ENCODE data around the gene NLRC3.

NLRC3 gene

DNA sequence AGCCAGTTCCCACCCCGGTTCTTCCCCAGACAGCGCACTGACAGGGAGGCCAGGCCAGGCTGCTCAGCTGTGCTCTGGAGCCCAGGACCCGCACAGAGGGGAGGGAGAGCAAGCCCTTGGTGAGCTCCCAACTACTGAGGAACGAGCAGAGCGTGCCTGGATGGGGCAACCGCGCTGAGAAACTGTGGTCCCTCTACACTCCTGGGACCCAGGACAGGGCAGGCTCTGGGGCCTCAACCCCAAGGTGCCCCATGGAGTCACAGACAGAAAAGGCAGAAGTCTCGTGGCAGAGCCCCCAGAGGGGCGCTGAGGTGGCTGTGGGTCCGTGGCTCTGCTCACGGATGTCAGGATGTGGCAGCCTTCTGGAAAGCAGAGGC is 17.9 kb upstream of the NLRC3 start:
- ATAC-seq = no peak
- TF ChIP-seq PATZ1 (CRISPR knock-in tag; IDR thresholded peaks at IDR 0.05; ENCODE audit: borderline replicate concordance) = no peak
- TF ChIP-seq CSDC2 (CRISPR knock-in tag; IDR thresholded peaks at IDR 0.05) = no peak
- no peak for TF ChIP-seq BACH2 (CRISPR knock-in tag; IDR thresholded peaks at IDR 0.05; ENCODE audit: borderline replicate concordance)
- TF ChIP-seq, protein P1, sequence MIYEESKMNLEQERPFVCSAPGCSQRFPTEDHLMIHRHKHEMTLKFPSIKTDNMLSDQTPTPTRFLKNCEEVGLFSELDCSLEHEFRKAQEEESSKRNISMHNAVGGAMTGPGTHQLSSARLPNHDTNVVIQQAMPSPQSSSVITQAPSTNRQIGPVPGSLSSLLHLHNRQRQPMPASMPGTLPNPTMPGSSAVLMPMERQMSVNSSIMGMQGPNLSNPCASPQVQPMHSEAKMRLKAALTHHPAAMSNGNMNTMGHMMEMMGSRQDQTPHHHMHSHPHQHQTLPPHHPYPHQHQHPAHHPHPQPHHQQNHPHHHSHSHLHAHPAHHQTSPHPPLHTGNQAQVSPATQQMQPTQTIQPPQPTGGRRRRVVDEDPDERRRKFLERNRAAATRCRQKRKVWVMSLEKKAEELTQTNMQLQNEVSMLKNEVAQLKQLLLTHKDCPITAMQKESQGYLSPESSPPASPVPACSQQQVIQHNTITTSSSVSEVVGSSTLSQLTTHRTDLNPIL (CRISPR knock-in tag; IDR thresholded peaks at IDR 0.05; ENCODE audit: low read depth) = no peak
- TF ChIP-seq ESRRG (CRISPR knock-in tag; IDR thresholded peaks at IDR 0.05) = no peak
- no peak for TF ChIP-seq RARB (CRISPR knock-in tag; IDR thresholded peaks at IDR 0.05)

DNA sequence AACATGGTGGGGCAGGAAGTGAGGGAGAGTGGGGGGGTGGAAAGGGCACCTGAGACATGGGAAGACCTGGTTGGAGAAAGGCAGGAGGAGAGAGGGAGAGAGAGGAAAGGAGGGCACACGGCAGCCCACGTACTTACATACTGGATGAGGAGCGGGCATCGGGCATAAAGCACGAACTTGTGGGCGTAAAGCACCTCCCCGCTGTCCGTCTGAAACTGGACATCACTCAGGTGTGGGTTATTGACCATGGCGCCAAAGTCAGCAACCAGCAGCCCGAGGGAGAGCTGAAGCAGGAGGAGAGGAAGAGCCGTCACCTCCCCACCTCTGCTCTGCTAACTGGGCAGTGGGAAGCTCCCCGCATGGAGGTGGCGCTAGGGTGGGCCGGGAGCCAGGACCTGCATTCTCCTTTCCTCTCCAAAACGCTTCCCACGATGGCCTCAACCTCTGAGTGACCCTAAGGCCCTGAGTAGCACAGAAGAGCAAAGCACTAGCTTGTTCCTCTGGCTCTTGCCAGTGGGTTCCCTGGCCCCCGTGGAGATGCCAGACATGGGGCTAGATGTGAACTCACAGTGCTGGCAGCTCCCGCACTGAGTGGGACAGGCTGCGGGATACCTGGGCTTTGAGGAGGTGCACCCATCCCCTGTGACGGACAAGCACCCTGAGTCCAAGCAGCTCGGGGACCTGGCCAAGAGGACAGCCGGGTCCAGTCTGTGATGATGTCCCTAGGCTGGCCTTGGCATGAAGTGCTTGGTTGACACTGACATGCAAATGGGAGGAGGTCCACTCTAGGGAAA is 17.3 kb upstream of the NLRC3 start:
- no peak for ATAC-seq

GRCh38 chr16:3592559-3592958 is 15.4 kb upstream of the NLRC3 start:
- no peak for ATAC-seq
- no peak for TF ChIP-seq ARNTL (CRISPR knock-in tag; IDR thresholded peaks at IDR 0.05; ENCODE audit: borderline replicate concordance, low read depth)
- TF ChIP-seq ISL1 (CRISPR knock-in tag; IDR thresholded peaks at IDR 0.05) = no peak
- TF ChIP-seq RARB (CRISPR knock-in tag; IDR thresholded peaks at IDR 0.05) = no peak
- no peak for TF ChIP-seq TCF4 (CRISPR knock-in tag; IDR thresholded peaks at IDR 0.05; ENCODE audit: borderline replicate concordance)
- no peak for TF ChIP-seq GLIS3 (CRISPR knock-in tag; IDR thresholded peaks at IDR 0.05)
- no peak for TF ChIP-seq ZNF70 (CRISPR knock-in tag; IDR thresholded peaks at IDR 0.05)
- no peak for TF ChIP-seq ZNF8 (CRISPR knock-in tag; IDR thresholded peaks at IDR 0.05)
- no peak for TF ChIP-seq ZC3H10 (CRISPR knock-in tag; IDR thresholded peaks at IDR 0.05)
- TF ChIP-seq, protein P1 (CRISPR knock-in tag; IDR thresholded peaks at IDR 0.05; ENCODE audit: low read depth) = no peak
- TF ChIP-seq, protein P2, sequence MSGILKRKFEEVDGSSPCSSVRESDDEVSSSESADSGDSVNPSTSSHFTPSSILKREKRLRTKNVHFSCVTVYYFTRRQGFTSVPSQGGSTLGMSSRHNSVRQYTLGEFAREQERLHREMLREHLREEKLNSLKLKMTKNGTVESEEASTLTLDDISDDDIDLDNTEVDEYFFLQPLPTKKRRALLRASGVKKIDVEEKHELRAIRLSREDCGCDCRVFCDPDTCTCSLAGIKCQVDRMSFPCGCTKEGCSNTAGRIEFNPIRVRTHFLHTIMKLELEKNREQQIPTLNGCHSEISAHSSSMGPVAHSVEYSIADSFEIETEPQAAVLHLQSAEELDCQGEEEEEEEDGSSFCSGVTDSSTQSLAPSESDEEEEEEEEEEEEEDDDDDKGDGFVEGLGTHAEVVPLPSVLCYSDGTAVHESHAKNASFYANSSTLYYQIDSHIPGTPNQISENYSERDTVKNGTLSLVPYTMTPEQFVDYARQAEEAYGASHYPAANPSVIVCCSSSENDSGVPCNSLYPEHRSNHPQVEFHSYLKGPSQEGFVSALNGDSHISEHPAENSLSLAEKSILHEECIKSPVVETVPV (CRISPR knock-in tag; IDR thresholded peaks at IDR 0.05) = no peak
- no peak for TF ChIP-seq ZNF565 (CRISPR knock-in tag; conservative IDR thresholded peaks at IDR 0.05; ENCODE audit: low read depth)
- no peak for TF ChIP-seq SNAI2 (CRISPR knock-in tag; IDR thresholded peaks at IDR 0.05)
- no peak for TF ChIP-seq ZFP3 (CRISPR knock-in tag; IDR thresholded peaks at IDR 0.05)
- no peak for TF ChIP-seq ZFP30 (CRISPR knock-in tag; IDR thresholded peaks at IDR 0.05)
- no peak for TF ChIP-seq BACH2 (CRISPR knock-in tag; IDR thresholded peaks at IDR 0.05; ENCODE audit: borderline replicate concordance)

More for the DNA sequence above, 17.3 kb upstream of the NLRC3 start:
- no peak for TF ChIP-seq SNAI2 (CRISPR knock-in tag; IDR thresholded peaks at IDR 0.05)
- no peak for TF ChIP-seq ARNTL (CRISPR knock-in tag; IDR thresholded peaks at IDR 0.05; ENCODE audit: borderline replicate concordance, low read depth)
- no peak for TF ChIP-seq PPARA (CRISPR knock-in tag; IDR thresholded peaks at IDR 0.05; ENCODE audit: borderline replicate concordance)
- no peak for TF ChIP-seq ESRRG (CRISPR knock-in tag; IDR thresholded peaks at IDR 0.05)
- TF ChIP-seq OSR1 (CRISPR knock-in tag; IDR thresholded peaks at IDR 0.05) = no peak
- no peak for TF ChIP-seq ZC3H10 (CRISPR knock-in tag; IDR thresholded peaks at IDR 0.05)
- TF ChIP-seq ZFP3 (CRISPR knock-in tag; IDR thresholded peaks at IDR 0.05) = no peak
- no peak for TF ChIP-seq ZNF70 (CRISPR knock-in tag; IDR thresholded peaks at IDR 0.05)
- no peak for TF ChIP-seq BACH2 (CRISPR knock-in tag; IDR thresholded peaks at IDR 0.05; ENCODE audit: borderline replicate concordance)
- TF ChIP-seq ISL1 (CRISPR knock-in tag; IDR thresholded peaks at IDR 0.05) = no peak
- no peak for TF ChIP-seq GLIS3 (CRISPR knock-in tag; IDR thresholded peaks at IDR 0.05)
- TF ChIP-seq, protein P3, sequence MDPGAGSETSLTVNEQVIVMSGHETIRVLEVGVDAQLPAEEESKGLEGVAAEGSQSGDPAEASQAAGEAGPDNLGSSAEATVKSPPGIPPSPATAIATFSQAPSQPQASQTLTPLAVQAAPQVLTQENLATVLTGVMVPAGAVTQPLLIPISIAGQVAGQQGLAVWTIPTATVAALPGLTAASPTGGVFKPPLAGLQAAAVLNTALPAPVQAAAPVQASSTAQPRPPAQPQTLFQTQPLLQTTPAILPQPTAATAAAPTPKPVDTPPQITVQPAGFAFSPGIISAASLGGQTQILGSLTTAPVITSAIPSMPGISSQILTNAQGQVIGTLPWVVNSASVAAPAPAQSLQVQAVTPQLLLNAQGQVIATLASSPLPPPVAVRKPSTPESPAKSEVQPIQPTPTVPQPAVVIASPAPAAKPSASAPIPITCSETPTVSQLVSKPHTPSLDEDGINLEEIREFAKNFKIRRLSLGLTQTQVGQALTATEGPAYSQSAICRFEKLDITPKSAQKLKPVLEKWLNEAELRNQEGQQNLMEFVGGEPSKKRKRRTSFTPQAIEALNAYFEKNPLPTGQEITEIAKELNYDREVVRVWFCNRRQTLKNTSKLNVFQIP (CRISPR knock-in tag; IDR thresholded peaks at IDR 0.05; ENCODE audit: borderline replicate concordance, low read depth) = no peak
- TF ChIP-seq ZFP30 (CRISPR knock-in tag; IDR thresholded peaks at IDR 0.05) = no peak
- no peak for TF ChIP-seq PATZ1 (CRISPR knock-in tag; IDR thresholded peaks at IDR 0.05; ENCODE audit: borderline replicate concordance)
